Measurements from ENCODE around the gene NKAIN2.
"Not testable (repeated sequence)": the region's sequence is repeated elsewhere in the genome, so short reads cannot be mapped to it uniquely, and the experiment has no call there.

Gene NKAIN2

GRCh38 chr6:124737804-124738203 is 934.1 kb downstream of the NKAIN2 start:
- DNase-seq, result not testable (repeated sequence)

GRCh38 chr6:124738482-124738881 is 934.8 kb downstream of the NKAIN2 start:
- DNase-seq, result no peak

GRCh38 chr6:124741341-124741740 is 937.7 kb downstream of the NKAIN2 start:
- no peak for DNase-seq

- DNase-seq, result no peak
Measured at GRCh38 chr6:124742971-124743370, 939.3 kb downstream of the NKAIN2 start.

GRCh38 chr6:124743420-124743819 is 939.8 kb downstream of the NKAIN2 start:
- no peak for DNase-seq

GRCh38 chr6:124747349-124747748 is 943.7 kb downstream of the NKAIN2 start:
- no peak for DNase-seq

GRCh38 chr6:124748778-124749177 is 945.1 kb downstream of the NKAIN2 start:
- DNase-seq, result no peak

- DNase-seq, result no peak
Measured at GRCh38 chr6:124753001-124753400, 949.3 kb downstream of the NKAIN2 start.

GRCh38 chr6:124753562-124754105 is 950.0 kb downstream of the NKAIN2 start:
- no peak for DNase-seq

- no peak for DNase-seq
Measured at GRCh38 chr6:124755321-124755720, 951.7 kb downstream of the NKAIN2 start.

- DNase-seq, result no peak
Measured at GRCh38 chr6:124757560-124757959, 953.9 kb downstream of the NKAIN2 start.

- no peak for DNase-seq
Measured at GRCh38 chr6:124758663-124759062, 955.0 kb downstream of the NKAIN2 start.

GRCh38 chr6:124765280-124765679 is 961.6 kb downstream of the NKAIN2 start:
- DNase-seq, result no peak

- DNase-seq, result no peak
Measured at GRCh38 chr6:124768224-124768623, 964.6 kb downstream of the NKAIN2 start.

GRCh38 chr6:124769811-124770544 is 966.3 kb downstream of the NKAIN2 start:
- no peak for DNase-seq

GRCh38 chr6:124770784-124771183 is 967.1 kb downstream of the NKAIN2 start:
- DNase-seq, result no peak

- DNase-seq, result no peak
Measured at GRCh38 chr6:124772733-124773319, 969.2 kb downstream of the NKAIN2 start.

- no peak for DNase-seq
Measured at GRCh38 chr6:124775121-124775520, 971.5 kb downstream of the NKAIN2 start.

- DNase-seq, result no peak
Measured at GRCh38 chr6:124777863-124778262, 974.2 kb downstream of the NKAIN2 start.

- no peak for DNase-seq
Measured at GRCh38 chr6:124780623-124781022, 977.0 kb downstream of the NKAIN2 start.

GRCh38 chr6:124783344-124783743 is 979.7 kb downstream of the NKAIN2 start:
- DNase-seq, result no peak

GRCh38 chr6:124791156-124791555 is 987.5 kb downstream of the NKAIN2 start:
- no peak for DNase-seq

- DNase-seq, result no peak
Measured at GRCh38 chr6:124792386-124792785, 988.7 kb downstream of the NKAIN2 start.

GRCh38 chr6:124793398-124793797 is 989.7 kb downstream of the NKAIN2 start:
- DNase-seq, result no peak
